ENCODE data around the gene SLC22A7.

- TF ChIP-seq CTCF (IDR thresholded peaks at IDR 0.05) = no peak
- no peak for TF ChIP-seq POLR2AphosphoS5 (IDR thresholded peaks at IDR 0.05)
- no peak for TF ChIP-seq POLR2A (IDR thresholded peaks at IDR 0.05)
- TF ChIP-seq EP300 (IDR thresholded peaks at IDR 0.05; ENCODE audit: low read depth) = no peak
Measured at GRCh38 chr6:43335469-43335868, 37.4 kb downstream of the SLC22A7 start.
